SU-DHL-6 (cell line): ENCODE measurements around the gene DNAL4.

Source experiments
- EZH2phosphoT487 ChIP-seq: fragments of 200-600 bp; sonication (generic), shearing (Covaris generic); conservative IDR thresholded peaks from 2 replicates; pipeline ENCODE4 v1.6.1; 2018; ENCODE audit warnings: mild to moderate bottlenecking, antibody characterized with exemption, low read length, moderate library complexity, mixed read lengths
- TF ChIP-seq, protein P1 (sequence below): fragments of 200-600 bp; sonication (generic); IDR thresholded peaks from one replicate; pipeline ENCODE4 v1.5.1; 2017; ENCODE audit warnings: antibody characterized with exemption, mild to moderate bottlenecking, low read length, moderate library complexity; ENCODE audit not compliant: insufficient read depth, poor library complexity, severe bottlenecking

DNA sequence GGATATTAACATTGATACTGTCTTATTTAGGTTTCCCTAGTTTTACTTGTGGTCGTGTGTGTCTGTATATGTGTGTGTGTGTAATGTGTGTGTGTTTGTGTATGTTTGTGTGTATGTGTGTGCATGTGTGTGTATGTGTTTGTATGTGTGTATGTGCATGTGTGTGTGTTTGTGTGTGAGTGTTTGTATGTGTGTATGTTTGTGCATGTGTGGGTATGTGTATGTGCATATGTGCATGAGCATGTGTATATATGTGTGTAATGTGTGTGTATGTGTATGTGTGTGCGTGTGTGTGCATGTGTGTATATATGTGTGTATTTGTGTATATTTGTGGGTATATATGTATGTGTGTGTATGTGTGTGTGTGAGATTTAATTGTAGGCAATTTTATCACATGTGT lies 17.3 kb upstream of the DNAL4 start:
- TF ChIP-seq, protein P1, sequence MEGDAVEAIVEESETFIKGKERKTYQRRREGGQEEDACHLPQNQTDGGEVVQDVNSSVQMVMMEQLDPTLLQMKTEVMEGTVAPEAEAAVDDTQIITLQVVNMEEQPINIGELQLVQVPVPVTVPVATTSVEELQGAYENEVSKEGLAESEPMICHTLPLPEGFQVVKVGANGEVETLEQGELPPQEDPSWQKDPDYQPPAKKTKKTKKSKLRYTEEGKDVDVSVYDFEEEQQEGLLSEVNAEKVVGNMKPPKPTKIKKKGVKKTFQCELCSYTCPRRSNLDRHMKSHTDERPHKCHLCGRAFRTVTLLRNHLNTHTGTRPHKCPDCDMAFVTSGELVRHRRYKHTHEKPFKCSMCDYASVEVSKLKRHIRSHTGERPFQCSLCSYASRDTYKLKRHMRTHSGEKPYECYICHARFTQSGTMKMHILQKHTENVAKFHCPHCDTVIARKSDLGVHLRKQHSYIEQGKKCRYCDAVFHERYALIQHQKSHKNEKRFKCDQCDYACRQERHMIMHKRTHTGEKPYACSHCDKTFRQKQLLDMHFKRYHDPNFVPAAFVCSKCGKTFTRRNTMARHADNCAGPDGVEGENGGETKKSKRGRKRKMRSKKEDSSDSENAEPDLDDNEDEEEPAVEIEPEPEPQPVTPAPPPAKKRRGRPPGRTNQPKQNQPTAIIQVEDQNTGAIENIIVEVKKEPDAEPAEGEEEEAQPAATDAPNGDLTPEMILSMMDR: no peak
- TF ChIP-seq EZH2phosphoT487: no peak
